ACC112 (cell line): ENCODE results near the gene CAMTA1.

Source experiments
- H2AFZ ChIP-seq: fragments of 200-600 bp; sonication (generic); one replicate; pipeline ENCODE4 v1.6.0; 2017; ENCODE audit warnings: antibody characterized with exemption, low read length; ENCODE audit not compliant: unreplicated experiment
- H3K27ac ChIP-seq: fragments of 200-600 bp; sonication (generic); 2 replicates; pipeline ENCODE4 v1.5.1; 2014; ENCODE audit warnings: low read depth, mild to moderate bottlenecking, antibody characterized with exemption, low read length, moderate library complexity
- H3K27me3 ChIP-seq: fragments of 200-600 bp; sonication (generic); 2 replicates; pipeline ENCODE4 v1.6.1; 2014; ENCODE audit warnings: mild to moderate bottlenecking, antibody characterized with exemption, low read length, moderate library complexity, mixed read lengths; ENCODE audit not compliant: insufficient read depth
- H3K36me3 ChIP-seq: fragments of 200-600 bp; sonication (generic); 2 replicates; pipeline ENCODE4 v1.6.1; 2016; ENCODE audit warnings: mild to moderate bottlenecking, antibody characterized with exemption, low read length, moderate library complexity, mixed read lengths; ENCODE audit not compliant: insufficient read depth
- H3K4me1 ChIP-seq: fragments of 200-600 bp; sonication (generic); one replicate; pipeline ENCODE4 v1.6.1; 2016; ENCODE audit warnings: low read length, mixed read lengths; ENCODE audit not compliant: insufficient read depth, unreplicated experiment, control insufficient read depth
- H3K4me3 ChIP-seq: fragments of 200-600 bp; sonication (generic); 2 replicates; pipeline ENCODE4 v1.5.1; 2014; ENCODE audit warnings: mild to moderate bottlenecking, low read depth, low read length
- H3K79me2 ChIP-seq: fragments of 200-600 bp; sonication (generic); one replicate; pipeline ENCODE4 v1.6.0; 2016; ENCODE audit warnings: low read length; ENCODE audit not compliant: control insufficient read depth, unreplicated experiment, insufficient read depth

CAMTA1 gene

GRCh38 chr1:7247791-7248548, 462.7 kb downstream of the CAMTA1 start:
- H3K79me2 ChIP-seq = no peaks in the 10 kb centered on the region
- no peaks in the 10 kb centered on the region for H3K27me3 ChIP-seq
- no peak overlapping the region for H3K4me3 ChIP-seq
- no peak overlapping the region for H3K27ac ChIP-seq
- H2AFZ ChIP-seq = no peak overlapping the region
- no peaks in the 10 kb centered on the region for H3K4me1 ChIP-seq
- H3K36me3 ChIP-seq = no peaks in the 10 kb centered on the region

- no peaks in the 10 kb centered on the region for H3K27me3 ChIP-seq
- no peaks in the 10 kb centered on the region for H3K36me3 ChIP-seq
- H2AFZ ChIP-seq = no peak overlapping the region
- H3K27ac ChIP-seq = no peak overlapping the region
- H3K79me2 ChIP-seq = no peaks in the 10 kb centered on the region
- H3K4me1 ChIP-seq = no peaks in the 10 kb centered on the region
- no peak overlapping the region for H3K4me3 ChIP-seq
Measured at GRCh38 chr1:7248549-7249199, 463.4 kb downstream of the CAMTA1 start.

GRCh38 chr1:7249516-7249915, 464.3 kb downstream of the CAMTA1 start:
- Histone ChIP-seq H2AFZ (no peak overlapping the region), H3K4me3 (no peak overlapping the region), H3K27me3 (no peaks in the 10 kb centered on the region), H3K4me1 (no peaks in the 10 kb centered on the region), H3K27ac (no peak overlapping the region), H3K36me3 (no peaks in the 10 kb centered on the region), H3K79me2 (no peaks in the 10 kb centered on the region)

GRCh38 chr1:7250176-7250575, 464.9 kb downstream of the CAMTA1 start:
- Histone ChIP-seq H3K27ac (no peak overlapping the region), H2AFZ (no peak overlapping the region), H3K79me2 (no peaks in the 10 kb centered on the region), H3K27me3 (no peaks in the 10 kb centered on the region), H3K36me3 (no peaks in the 10 kb centered on the region), H3K4me3 (no peak overlapping the region), H3K4me1 (no peaks in the 10 kb centered on the region)

GRCh38 chr1:7250597-7251453, 465.6 kb downstream of the CAMTA1 start:
- Histone ChIP-seq H3K79me2 (no peaks in the 10 kb centered on the region), H3K4me3 (no peak overlapping the region), H2AFZ (no peak overlapping the region), H3K27me3 (no peaks in the 10 kb centered on the region), H3K36me3 (no peaks in the 10 kb centered on the region), H3K27ac (no peak overlapping the region), H3K4me1 (peaks cover 4% of the 10 kb centered on the region)

- no peak overlapping the region for H2AFZ ChIP-seq
- no peaks in the 10 kb centered on the region for H3K36me3 ChIP-seq
- H3K4me1 ChIP-seq = peaks cover 4% of the 10 kb centered on the region
- H3K79me2 ChIP-seq = no peaks in the 10 kb centered on the region
- H3K27ac ChIP-seq = no peak overlapping the region
- no peaks in the 10 kb centered on the region for H3K27me3 ChIP-seq
- H3K4me3 ChIP-seq = no peak overlapping the region
Measured at GRCh38 chr1:7251454-7251800, 466.2 kb downstream of the CAMTA1 start.

- Histone ChIP-seq H3K36me3 (no peaks in the 10 kb centered on the region), H3K27ac (no peak overlapping the region), H3K4me1 (peaks cover 4% of the 10 kb centered on the region), H2AFZ (no peak overlapping the region), H3K79me2 (no peaks in the 10 kb centered on the region), H3K4me3 (no peak overlapping the region), H3K27me3 (no peaks in the 10 kb centered on the region)
Measured at GRCh38 chr1:7252411-7253117, 467.3 kb downstream of the CAMTA1 start.

GRCh38 chr1:7253118-7253480, 467.8 kb downstream of the CAMTA1 start:
- Histone ChIP-seq H3K27ac (no peak overlapping the region), H3K4me1 (peaks cover 4% of the 10 kb centered on the region), H3K79me2 (no peaks in the 10 kb centered on the region), H3K36me3 (no peaks in the 10 kb centered on the region), H3K4me3 (no peak overlapping the region), H3K27me3 (no peaks in the 10 kb centered on the region), H2AFZ (no peak overlapping the region)

GRCh38 chr1:7253988-7254587, 468.8 kb downstream of the CAMTA1 start:
- no peak overlapping the region for H3K27ac ChIP-seq
- peaks cover 4% of the 10 kb centered on the region for H3K4me1 ChIP-seq

More at GRCh38 chr1:7253988-7254587, 468.8 kb downstream of the CAMTA1 start:
- Histone ChIP-seq H3K36me3 (no peaks in the 10 kb centered on the region), H3K27me3 (no peaks in the 10 kb centered on the region), H2AFZ (no peak overlapping the region), H3K4me3 (no peak overlapping the region), H3K79me2 (no peaks in the 10 kb centered on the region)
